Suprapubic skin (tissue), 3 donors: Measurements from ENCODE around the gene MAG.

Experiments
- CTCF ChIP-seq, 2 donors: fragments of 200-600 bp in 1 of 2; fragments of 450-650 bp in 1 of 2; sonication (generic) in 1 of 2; IDR thresholded peaks; one replicate each; pipeline ENCODE4 v1.5.1; 2016 to 2019; ENCODE audit warnings: antibody characterized with exemption in 2 of 2, mild to moderate bottlenecking in 1 of 2, moderate library complexity in 1 of 2
- EP300 ChIP-seq: sonication (generic); formaldehyde crosslinking; IDR thresholded peaks from one replicate; pipeline ENCODE4 v1.6.1; 2017; ENCODE audit warnings: antibody characterized with exemption
- POLR2A ChIP-seq, 2 donors: fragments of 450-650 bp; IDR thresholded peaks; one replicate each; pipeline ENCODE4 v1.6.1; 2017; ENCODE audit warnings: antibody characterized with exemption in 2 of 2, mild to moderate bottlenecking in 2 of 2, moderate library complexity in 2 of 2

DNA sequence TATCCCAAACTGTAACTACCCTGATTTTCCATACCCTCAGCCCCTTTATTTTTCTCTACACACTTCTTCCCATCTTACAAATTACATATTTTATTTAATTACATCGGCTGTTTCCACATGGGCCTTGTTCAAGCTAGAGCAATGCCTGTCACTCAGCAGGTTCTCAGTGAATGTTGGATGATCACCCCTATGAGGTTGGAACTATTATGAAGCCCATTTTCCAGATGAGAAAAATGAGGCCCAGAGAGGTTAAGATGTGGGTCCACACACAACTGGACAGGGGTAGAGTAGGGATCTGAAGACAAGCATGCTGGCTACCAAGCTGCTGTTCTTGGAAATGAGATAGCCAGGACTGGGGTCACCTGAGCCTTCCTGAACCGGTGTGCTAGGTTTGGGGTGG is 10.0 kb downstream of the MAG start:
- no peak for TF ChIP-seq POLR2A (IDR thresholded peaks at IDR 0.05)
- TF ChIP-seq CTCF (IDR thresholded peaks at IDR 0.05): no peak
- TF ChIP-seq EP300: no peak
